ENCODE data around the gene PSMB4. TPM values are rescaled to one million over a fixed set of nuclear protein-coding genes. Genes with fewer than 3 reads are reported as not detected.

The PSMB4 gene
- total and polyA plus RNA-seq, 4 experiments from 2014 or later = 68.2 to 202 (median 137) TPM

- Mint-ChIP-seq H3K4me3 (no peak overlapping the region), H3K36me3 (no peaks in the 10 kb centered on the region), H3K27ac (no peak overlapping the region), H3K4me1 (no peaks in the 10 kb centered on the region), H3K9me3 (no peaks in the 10 kb centered on the region), H3K27me3 (peaks cover 3 to 9% of the 10 kb centered on the region in 2 donors)
- Histone ChIP-seq H3K4me3 (ENCODE audit: low read length in 2 of 2) (no peak overlapping the region), H3K27me3 (ENCODE audit: insufficient read depth, low read length) (no peaks in the 10 kb centered on the region), H3K27ac (ENCODE audit: low read depth, low read length) (no peak overlapping the region), H3K9me3 (ENCODE audit: control insufficient read depth in 1 of 2, low read length in 2 of 2) (no peaks in the 10 kb centered on the region), H3K4me1 (ENCODE audit: insufficient read depth, low read length) (no peaks in the 10 kb centered on the region), H3K36me3 (ENCODE audit: insufficient read depth, low read length) (no peaks in the 10 kb centered on the region)
- intact Hi-C loops (cut with micrococcal nuclease) = no loop called here
- ChIA-PET POLR2A (ENCODE audit: partially characterized antibody) (interaction anchor here (0.5 to 0.7 kb wide), 2 partner anchors 442 to 1188 kb away, joined by 3 to 4 read pairs; no protein-coding TSS in a partner anchor), CTCF (ENCODE audit: partially characterized antibody) (interaction anchor here (1.2 kb wide), 1 partner anchor 18 kb away, joined by 3 read pairs; no protein-coding TSS in a partner anchor)
- no peak for DNase-seq
These were observed 27.9 kb upstream of the PSMB4 start for GRCh38 chr1:151371370-151372057.

DNA sequence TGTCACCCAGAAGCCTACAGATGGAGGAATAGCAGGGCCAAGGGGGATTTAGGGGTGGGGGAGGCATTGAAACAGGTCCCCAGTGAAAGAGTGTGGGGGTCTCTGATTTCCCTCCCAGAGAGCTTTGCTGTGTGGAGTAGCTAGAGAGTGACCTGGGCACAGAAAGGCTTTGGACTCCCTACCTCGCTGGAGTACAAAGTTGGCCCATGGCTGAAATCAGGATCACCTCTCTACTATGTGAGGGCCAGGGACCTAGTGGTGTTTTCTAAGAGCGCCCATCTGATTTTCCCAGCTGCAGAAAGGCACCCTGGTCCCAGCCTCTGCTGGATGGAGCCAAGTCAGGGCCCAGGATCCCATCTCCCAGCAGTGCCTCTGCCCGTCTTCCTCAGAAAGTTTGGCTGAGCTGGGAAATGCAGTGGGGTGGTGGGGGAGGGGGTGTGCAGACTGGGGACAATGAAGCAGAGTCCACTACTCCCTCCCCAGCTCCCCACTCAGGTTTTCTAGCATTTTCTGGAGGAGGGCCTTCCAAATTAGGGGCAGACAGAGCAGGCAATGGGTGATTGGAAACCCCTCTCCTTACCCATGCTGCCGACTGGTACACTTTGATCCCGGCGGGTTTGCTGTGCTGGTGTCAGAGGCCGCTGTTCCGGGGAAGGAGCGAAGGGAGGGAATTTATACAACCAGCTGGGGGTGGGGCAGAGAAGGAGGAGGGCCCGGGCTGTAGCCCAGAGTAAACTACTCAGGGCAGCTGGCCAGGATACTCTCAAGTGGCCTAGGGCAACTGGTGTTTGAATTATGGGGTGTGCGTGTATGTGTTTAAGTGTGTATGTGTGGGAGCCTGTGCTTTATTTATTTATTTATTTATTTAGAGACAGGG lies 27.1 kb upstream of the PSMB4 start, which contains the start of gene SELENBP1:
Gene SELENBP1, minus strand, starts transcription at position 648 of the 877 bp plus-strand sequence. Its CDS starts 64 bp downstream, at position 584.
- H3K27ac ChIP-seq (ENCODE audit: low read depth, low read length) = no peak within 1 kb of the TSS
- Mint-ChIP-seq H3K27me3 (peaks cover 3 to 10% of the 10 kb centered on the region in 2 donors), H3K4me1 (no peaks in the 10 kb centered on the region), H3K9me3 (no peaks in the 10 kb centered on the region), H3K36me3 (no peaks in the 10 kb centered on the region), H3K4me3 (no peak within 1 kb of the TSS), H3K27ac (peak within 1 kb of the TSS in 2 of 7 donors; percentile 48 to 50)
- DNase-seq = no peak
- H3K36me3 ChIP-seq (ENCODE audit: insufficient read depth, low read length) = no peaks in the 10 kb centered on the region
- H3K9me3 ChIP-seq (ENCODE audit: control insufficient read depth in 1 of 2, low read length in 2 of 2) = no peaks in the 10 kb centered on the region
- ChIA-PET POLR2A (ENCODE audit: partially characterized antibody) (interaction anchor here (0.5 kb wide), 1 partner anchor 1188 kb away, joined by 4 read pairs; no protein-coding TSS in a partner anchor), CTCF (ENCODE audit: partially characterized antibody) (interaction anchor here (1.2 kb wide), 1 partner anchor 19 kb away, joined by 3 read pairs; no protein-coding TSS in a partner anchor)
- no peaks in the 10 kb centered on the region for H3K27me3 ChIP-seq (ENCODE audit: insufficient read depth, low read length)
- H3K4me1 ChIP-seq (ENCODE audit: insufficient read depth, low read length) = no peaks in the 10 kb centered on the region
- intact Hi-C loops (cut with micrococcal nuclease) = no loop called here
- H3K4me3 ChIP-seq (ENCODE audit: low read length in 2 of 2) = no peak within 1 kb of the TSS

- Histone ChIP-seq H3K9me3 (ENCODE audit: control insufficient read depth in 1 of 2, low read length in 2 of 2) (no peaks in the 10 kb centered on the region), H3K4me1 (ENCODE audit: insufficient read depth, low read length) (no peaks in the 10 kb centered on the region), H3K36me3 (ENCODE audit: insufficient read depth, low read length) (no peaks in the 10 kb centered on the region), H3K4me3 (ENCODE audit: low read length in 2 of 2) (no peak overlapping the region), H3K27ac (ENCODE audit: low read depth, low read length) (no peak overlapping the region), H3K27me3 (ENCODE audit: insufficient read depth, low read length) (no peaks in the 10 kb centered on the region)
- Mint-ChIP-seq H3K4me1 (no peaks in the 10 kb centered on the region), H3K27ac (peak overlapping the region in 1 of 7 donors; percentile 48), H3K9me3 (no peaks in the 10 kb centered on the region), H3K4me3 (no peak overlapping the region), H3K27me3 (peaks cover 3 to 8% of the 10 kb centered on the region in 2 donors), H3K36me3 (no peaks in the 10 kb centered on the region)
- intact Hi-C loops (cut with micrococcal nuclease) = no loop called here
- ChIA-PET CTCF (ENCODE audit: partially characterized antibody) (no interaction called here), POLR2A (ENCODE audit: partially characterized antibody) (no interaction called here)
- no peak for DNase-seq
These were observed 26.2 kb upstream of the PSMB4 start for GRCh38 chr1:151373196-151373595.

- Histone ChIP-seq H3K27me3 (ENCODE audit: insufficient read depth, low read length) (no peaks in the 10 kb centered on the region), H3K4me3 (ENCODE audit: low read length in 2 of 2) (no peak overlapping the region), H3K27ac (ENCODE audit: low read depth, low read length) (no peak overlapping the region), H3K4me1 (ENCODE audit: insufficient read depth, low read length) (no peaks in the 10 kb centered on the region), H3K9me3 (ENCODE audit: control insufficient read depth in 1 of 2, low read length in 2 of 2) (no peaks in the 10 kb centered on the region), H3K36me3 (ENCODE audit: insufficient read depth, low read length) (no peaks in the 10 kb centered on the region)
- Mint-ChIP-seq H3K27ac (no peak overlapping the region), H3K4me3 (no peak overlapping the region), H3K36me3 (no peaks in the 10 kb centered on the region), H3K9me3 (no peaks in the 10 kb centered on the region), H3K4me1 (no peaks in the 10 kb centered on the region), H3K27me3 (peaks cover 3 to 8% of the 10 kb centered on the region in 2 donors)
- POLR2A ChIA-PET (ENCODE audit: partially characterized antibody) = interaction anchor here (0.6 kb wide), 1 partner anchor 1226 kb away, joined by 3 read pairs; no protein-coding TSS in a partner anchor
- intact Hi-C loops (cut with micrococcal nuclease) = no loop called here
- DNase-seq = no peak
- CTCF ChIA-PET (ENCODE audit: partially characterized antibody) = no interaction called here
These were observed 22.1 kb upstream of the PSMB4 start for GRCh38 chr1:151377150-151377884.

DNA sequence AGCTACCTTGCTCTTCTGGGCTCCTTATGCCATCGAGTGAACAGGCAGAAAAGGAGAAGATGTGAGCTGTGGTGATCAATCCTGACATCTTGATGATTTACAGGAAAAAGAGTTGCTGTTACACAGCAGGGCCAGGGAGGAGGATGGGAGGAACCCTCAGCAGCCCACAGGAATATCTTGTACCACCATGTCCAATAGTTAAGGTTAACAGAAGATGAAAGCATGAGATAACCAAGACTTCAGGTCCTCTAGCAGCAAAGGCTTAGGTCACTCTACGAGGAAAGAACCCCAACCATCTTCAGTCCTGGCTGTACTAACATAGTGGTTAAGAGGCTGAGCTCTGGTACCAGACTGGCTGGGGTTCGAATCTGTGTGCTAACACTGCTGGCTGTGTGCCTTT lies 14.8 kb upstream of the PSMB4 start:
- intact Hi-C loops (cut with micrococcal nuclease) = no loop called here
- Histone ChIP-seq H3K9me3 (ENCODE audit: control insufficient read depth in 1 of 2, low read length in 2 of 2) (no peaks in the 10 kb centered on the region), H3K27ac (ENCODE audit: low read depth, low read length) (no peak overlapping the region)

DNA sequence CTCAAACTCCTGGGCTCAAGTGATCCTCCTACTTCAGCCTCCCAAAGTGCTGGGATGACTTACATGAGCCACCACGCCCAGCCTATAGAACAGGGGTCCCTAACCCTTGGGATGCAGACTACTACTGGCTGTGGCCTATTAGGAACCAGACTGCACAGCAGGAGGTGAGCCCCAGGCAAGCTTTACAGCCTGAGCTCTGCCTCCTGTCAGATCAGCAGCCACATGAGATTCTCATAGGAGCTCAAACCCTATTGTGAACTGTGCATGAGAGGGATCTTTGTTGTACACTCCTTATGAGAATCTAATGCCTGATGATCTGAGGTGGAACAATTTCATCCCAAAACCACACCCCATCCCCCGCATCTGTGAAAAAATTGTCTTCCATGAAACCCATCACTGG lies 13.4 kb upstream of the PSMB4 start:
- POLR2A ChIA-PET (ENCODE audit: partially characterized antibody) = no interaction called here
- no peaks in the 10 kb centered on the region for H3K9me3 ChIP-seq (ENCODE audit: control insufficient read depth in 1 of 2, low read length in 2 of 2)
- DNase-seq = no peak
- H3K36me3 ChIP-seq (ENCODE audit: insufficient read depth, low read length) = no peaks in the 10 kb centered on the region
- no peaks in the 10 kb centered on the region for H3K4me1 Mint-ChIP-seq
- no peaks in the 10 kb centered on the region for H3K27me3 ChIP-seq (ENCODE audit: insufficient read depth, low read length)
- H3K27ac ChIP-seq (ENCODE audit: low read depth, low read length) = no peak overlapping the region
- no peak overlapping the region for H3K27ac Mint-ChIP-seq
- CTCF ChIA-PET (ENCODE audit: partially characterized antibody) = interaction anchor here (1.0 kb wide), 1 partner anchor 8 kb away, joined by 7 read pairs; no protein-coding TSS in a partner anchor
- intact Hi-C loops (cut with micrococcal nuclease) = no loop called here
- H3K4me3 Mint-ChIP-seq = no peak overlapping the region
- H3K9me3 Mint-ChIP-seq = no peaks in the 10 kb centered on the region
- H3K4me1 ChIP-seq (ENCODE audit: insufficient read depth, low read length) = no peaks in the 10 kb centered on the region
- no peak overlapping the region for H3K4me3 ChIP-seq (ENCODE audit: low read length in 2 of 2)
- no peaks in the 10 kb centered on the region for H3K27me3 Mint-ChIP-seq
- no peaks in the 10 kb centered on the region for H3K36me3 Mint-ChIP-seq

More for the DNA sequence above, 14.8 kb upstream of the PSMB4 start:
- no peaks in the 10 kb centered on the region for H3K4me1 ChIP-seq (ENCODE audit: insufficient read depth, low read length)
- Mint-ChIP-seq H3K4me1 (no peaks in the 10 kb centered on the region), H3K27me3 (no peaks in the 10 kb centered on the region), H3K4me3 (no peak overlapping the region), H3K27ac (no peak overlapping the region), H3K36me3 (no peaks in the 10 kb centered on the region), H3K9me3 (no peaks in the 10 kb centered on the region)
- ChIA-PET CTCF (ENCODE audit: partially characterized antibody) (interaction anchor here (0.6 to 1.2 kb wide), 2 partner anchors 44 to 46 kb away, joined by 3 to 4 read pairs; no protein-coding TSS in a partner anchor), POLR2A (ENCODE audit: partially characterized antibody) (no interaction called here)
- H3K4me3 ChIP-seq (ENCODE audit: low read length in 2 of 2) = no peak overlapping the region
- no peaks in the 10 kb centered on the region for H3K27me3 ChIP-seq (ENCODE audit: insufficient read depth, low read length)
- DNase-seq = no peak
- no peaks in the 10 kb centered on the region for H3K36me3 ChIP-seq (ENCODE audit: insufficient read depth, low read length)

Measured in CD4-positive, alpha-beta memory T cell (primary cell).